Kidney epithelial cell (primary cell): ENCODE data around the gene CCDC85B. TPM values are rescaled to one million over a fixed set of nuclear protein-coding genes. Genes with fewer than 3 reads are reported as not detected.

Source experiments
- DNase-seq: peaks from one replicate; pipeline ENCODE4 v3.0.0-alpha.2; 2010; ENCODE audit warnings: low read depth
- H3K27me3 ChIP-seq: 2 replicates; pipeline ENCODE4 v1.6.0; 2011; ENCODE audit warnings: low read length; ENCODE audit not compliant: control insufficient read depth, insufficient read depth
- H3K36me3 ChIP-seq: 2 replicates; pipeline ENCODE4 v1.5.1; 2011; ENCODE audit warnings: low read length; ENCODE audit not compliant: control insufficient read depth, insufficient read depth
- H3K4me3 ChIP-seq: 2 replicates; pipeline ENCODE4 v1.5.1; 2011; ENCODE audit warnings: low read depth, mild to moderate bottlenecking, control low read depth, low read length
- total RNA-seq: library from RNA; depleted of rRNA; stranded (reverse); fragments of >200 nt; gene quantifications from 2 replicates; pipeline ENCODE4 v1.2.3, GENCODE V29; 2015
- TF ChIP-seq, protein P1 (sequence below): IDR thresholded peaks from 2 replicates; pipeline ENCODE4 v1.5.1; 2011; ENCODE audit warnings: mild to moderate bottlenecking, moderate library complexity, low read length, control low read depth, inconsistent platforms; ENCODE audit not compliant: insufficient read depth, poor library complexity, severe bottlenecking

Gene CCDC85B
- total RNA-seq, 1 donor from 2014 or later: 48.9 TPM

DNA sequence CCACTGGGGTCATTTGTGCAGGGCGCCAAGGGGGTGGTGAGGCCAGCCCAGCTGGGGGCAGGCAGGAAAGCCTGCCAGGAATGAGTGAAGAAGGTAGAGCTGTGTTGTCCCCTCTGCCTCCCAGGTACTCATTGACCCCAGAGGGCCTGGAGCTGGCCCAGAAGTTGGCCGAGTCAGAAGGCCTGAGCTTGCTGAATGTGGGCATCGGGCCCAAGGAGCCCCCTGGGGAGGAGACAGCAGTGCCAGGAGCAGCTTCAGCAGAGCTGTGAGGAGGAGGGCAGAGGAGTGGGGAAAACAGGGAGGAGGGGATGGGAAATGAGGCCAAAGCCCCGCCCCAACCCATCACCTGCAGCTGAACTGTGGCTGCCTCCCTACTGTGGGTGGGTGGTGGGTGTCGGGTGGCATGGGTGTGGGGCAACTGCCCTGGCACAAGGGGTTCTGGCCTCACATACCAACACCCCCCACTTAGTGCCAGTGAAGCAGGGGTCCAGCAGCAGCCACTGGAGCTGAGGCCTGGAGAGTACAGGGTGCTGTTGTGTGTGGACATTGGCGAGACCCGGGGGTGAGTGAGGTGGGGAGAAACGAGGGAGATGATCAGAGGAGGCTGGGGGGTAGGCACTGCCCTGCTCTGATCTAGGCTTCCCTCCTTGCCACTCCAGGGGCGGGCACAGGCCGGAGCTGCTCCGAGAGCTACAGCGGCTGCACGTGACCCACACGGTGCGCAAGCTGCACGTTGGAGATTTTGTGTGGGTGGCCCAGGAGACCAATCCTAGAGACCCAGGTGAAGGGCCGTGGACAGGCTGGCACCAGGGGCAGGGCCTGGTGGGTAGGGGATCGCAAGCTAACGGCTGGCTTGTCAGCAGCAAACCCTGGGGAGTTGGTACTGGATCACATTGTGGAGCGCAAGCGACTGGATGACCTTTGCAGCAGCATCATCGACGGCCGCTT is 27.3 kb upstream of the CCDC85B start:
- H3K4me3 ChIP-seq: no peak overlapping the region
- TF ChIP-seq, protein P1, sequence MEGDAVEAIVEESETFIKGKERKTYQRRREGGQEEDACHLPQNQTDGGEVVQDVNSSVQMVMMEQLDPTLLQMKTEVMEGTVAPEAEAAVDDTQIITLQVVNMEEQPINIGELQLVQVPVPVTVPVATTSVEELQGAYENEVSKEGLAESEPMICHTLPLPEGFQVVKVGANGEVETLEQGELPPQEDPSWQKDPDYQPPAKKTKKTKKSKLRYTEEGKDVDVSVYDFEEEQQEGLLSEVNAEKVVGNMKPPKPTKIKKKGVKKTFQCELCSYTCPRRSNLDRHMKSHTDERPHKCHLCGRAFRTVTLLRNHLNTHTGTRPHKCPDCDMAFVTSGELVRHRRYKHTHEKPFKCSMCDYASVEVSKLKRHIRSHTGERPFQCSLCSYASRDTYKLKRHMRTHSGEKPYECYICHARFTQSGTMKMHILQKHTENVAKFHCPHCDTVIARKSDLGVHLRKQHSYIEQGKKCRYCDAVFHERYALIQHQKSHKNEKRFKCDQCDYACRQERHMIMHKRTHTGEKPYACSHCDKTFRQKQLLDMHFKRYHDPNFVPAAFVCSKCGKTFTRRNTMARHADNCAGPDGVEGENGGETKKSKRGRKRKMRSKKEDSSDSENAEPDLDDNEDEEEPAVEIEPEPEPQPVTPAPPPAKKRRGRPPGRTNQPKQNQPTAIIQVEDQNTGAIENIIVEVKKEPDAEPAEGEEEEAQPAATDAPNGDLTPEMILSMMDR: no peak
- peaks cover 2% of the 10 kb centered on the region for H3K36me3 ChIP-seq

DNA sequence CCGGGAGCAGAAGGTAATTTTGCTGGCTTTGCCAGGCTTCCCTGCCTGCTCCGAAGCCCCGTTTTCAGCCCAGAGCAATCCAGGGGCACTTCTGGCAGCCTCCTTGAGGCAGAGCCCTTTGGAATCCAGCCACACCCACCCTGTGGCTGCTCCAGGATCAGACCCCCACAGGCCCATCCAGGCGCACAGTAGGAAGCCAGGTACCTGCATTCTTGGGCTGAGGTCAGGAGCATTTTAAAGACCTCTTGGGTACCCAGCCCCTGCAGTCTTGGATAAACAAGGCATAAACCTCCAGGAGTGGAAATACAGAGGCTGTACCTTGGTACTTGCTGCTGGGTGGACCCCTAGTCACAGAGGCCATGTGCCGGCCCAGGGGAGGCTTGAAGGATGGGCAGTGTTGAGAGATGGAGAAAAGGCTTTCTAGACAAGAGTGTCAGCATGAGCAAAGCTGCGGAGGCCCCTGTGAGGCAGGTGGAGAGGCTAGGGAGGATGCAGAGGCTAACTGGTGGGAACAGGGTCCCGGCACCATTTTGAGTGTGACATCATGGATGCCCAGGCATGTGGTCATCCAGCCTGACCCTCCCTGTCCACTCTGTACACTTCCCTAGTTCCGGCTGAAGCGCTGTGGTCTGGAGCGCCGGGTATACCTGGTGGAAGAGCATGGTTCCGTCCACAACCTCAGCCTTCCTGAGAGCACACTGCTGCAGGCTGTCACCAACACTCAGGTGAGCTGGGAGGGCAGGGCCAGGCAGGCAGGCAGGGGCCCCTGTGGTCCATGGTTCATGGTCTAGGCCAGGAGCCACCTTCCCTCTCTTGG is 26.4 kb upstream of the CCDC85B start:
- H3K36me3 ChIP-seq: peaks cover 2% of the 10 kb centered on the region
- no peak for DNase-seq
- TF ChIP-seq, protein P1: no peak
- H3K27me3 ChIP-seq: no peaks in the 10 kb centered on the region
- H3K4me3 ChIP-seq: no peak overlapping the region

More for the DNA sequence above, 27.3 kb upstream of the CCDC85B start:
- DNase-seq: no peak
- no peaks in the 10 kb centered on the region for H3K27me3 ChIP-seq

DNA sequence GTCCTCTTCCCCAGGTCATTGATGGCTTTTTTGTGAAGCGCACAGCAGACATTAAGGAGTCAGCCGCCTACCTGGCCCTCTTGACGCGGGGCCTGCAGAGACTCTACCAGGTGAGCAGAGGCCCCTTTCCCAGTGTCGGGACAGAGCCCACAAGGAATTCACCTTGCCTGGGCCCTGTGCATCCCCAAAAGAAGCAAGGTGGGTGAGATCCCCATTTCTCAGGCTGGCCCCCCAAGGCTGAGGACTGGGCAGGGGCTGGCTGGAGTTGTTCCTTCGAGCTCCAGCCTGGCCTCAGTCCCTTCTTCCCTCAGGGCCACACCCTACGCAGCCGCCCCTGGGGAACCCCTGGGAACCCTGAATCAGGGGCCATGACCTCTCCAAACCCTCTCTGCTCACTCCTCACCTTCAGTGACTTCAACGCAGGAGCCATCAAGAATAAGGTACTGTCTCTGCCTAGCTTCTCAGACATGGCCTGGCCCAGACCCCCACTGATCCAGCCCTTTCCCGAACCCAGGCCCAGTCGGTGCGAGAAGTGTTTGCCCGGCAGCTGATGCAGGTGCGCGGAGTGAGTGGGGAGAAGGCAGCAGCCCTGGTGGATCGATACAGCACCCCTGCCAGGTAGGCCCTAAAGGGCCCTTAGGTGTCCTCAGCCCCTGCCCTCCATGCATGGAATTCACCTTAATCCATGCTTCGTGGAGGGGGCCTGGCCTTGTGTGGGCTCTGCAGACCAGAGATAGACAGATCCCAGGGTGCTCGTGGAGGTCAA is 25.6 kb upstream of the CCDC85B start:
- no peak for DNase-seq
- TF ChIP-seq, protein P1: no peak
- H3K36me3 ChIP-seq: peaks cover 6% of the 10 kb centered on the region
- no peaks in the 10 kb centered on the region for H3K27me3 ChIP-seq
- no peak overlapping the region for H3K4me3 ChIP-seq

DNA sequence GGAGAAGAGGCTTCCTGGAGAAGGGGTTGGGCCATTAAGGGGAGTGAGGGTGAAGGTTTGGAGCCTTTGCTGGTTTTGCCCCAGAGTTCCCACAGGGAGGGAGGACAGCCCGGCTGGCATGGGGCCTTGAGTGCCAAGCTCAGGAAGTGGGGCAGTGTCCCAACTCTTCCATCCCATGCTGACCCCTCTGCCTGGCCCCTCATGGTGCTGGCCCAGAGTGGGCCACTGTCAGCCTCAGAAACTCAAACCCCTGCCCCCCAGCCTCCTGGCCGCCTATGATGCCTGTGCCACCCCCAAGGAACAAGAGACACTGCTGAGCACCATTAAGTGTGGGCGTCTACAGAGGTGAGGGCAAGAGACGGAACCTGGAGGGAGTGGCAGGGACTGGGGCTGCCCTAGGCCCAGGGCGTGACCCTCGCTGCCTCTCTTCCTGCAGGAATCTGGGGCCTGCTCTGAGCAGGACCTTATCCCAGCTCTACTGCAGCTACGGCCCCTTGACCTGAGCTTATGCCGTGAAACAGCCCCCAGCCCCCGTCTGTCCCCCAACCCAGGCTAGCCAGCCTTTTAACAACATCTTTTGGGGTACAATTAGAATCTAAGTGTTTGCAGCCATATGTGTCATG is 24.8 kb upstream of the CCDC85B start:
- Histone ChIP-seq H3K27me3 (no peaks in the 10 kb centered on the region), H3K4me3 (no peak overlapping the region), H3K36me3 (peaks cover 6% of the 10 kb centered on the region)
- TF ChIP-seq, protein P1: no peak
- DNase-seq: no peak

DNA sequence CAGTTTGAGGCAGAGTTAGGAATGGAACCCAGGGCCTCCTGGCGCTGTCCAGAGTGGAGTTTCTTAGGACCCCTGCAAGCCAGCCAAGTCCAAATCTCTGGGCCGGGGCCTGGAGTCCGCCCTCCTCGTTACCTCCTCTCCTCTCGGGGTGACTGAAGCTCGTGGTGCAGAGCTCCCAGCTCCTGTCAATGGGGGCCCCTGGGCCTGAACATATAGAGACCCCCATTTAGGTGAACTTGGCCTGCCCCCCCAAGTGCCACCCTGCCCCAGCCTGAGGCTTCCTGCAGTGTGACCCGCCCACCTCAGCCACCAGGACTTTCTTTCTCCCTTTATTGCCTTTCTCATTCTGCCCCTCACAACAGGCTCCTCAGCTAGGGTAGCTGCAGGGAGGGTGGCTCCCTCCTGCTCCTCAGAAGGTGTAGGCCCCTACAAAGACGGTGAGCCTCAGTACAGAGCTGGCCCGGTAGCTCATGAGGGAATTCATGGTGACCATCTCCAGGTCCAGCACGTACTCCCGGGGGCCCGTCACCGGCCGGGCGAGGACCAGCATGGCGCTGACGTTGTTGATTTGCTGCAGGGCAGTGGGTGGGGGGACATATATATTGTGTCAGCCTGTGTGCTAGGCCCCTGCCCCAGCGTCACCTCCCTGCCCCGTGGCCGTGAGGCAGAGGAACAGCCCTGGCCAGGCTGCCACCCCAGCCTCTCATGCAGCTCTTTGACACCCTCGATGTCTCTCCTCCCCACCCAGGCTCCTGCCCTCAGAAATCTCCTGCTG is 23.8 kb upstream of the CCDC85B start:
- Histone ChIP-seq H3K36me3 (peaks cover 6% of the 10 kb centered on the region), H3K4me3 (no peak overlapping the region), H3K27me3 (no peaks in the 10 kb centered on the region)
- DNase-seq: no peak
- TF ChIP-seq, protein P1: no peak
